Activated CD4-positive, alpha-beta T cell treated with anti-CD3 and anti-CD28 coated beads, Interleukin-2, amount 10 ng/mL, durations not matched to agents 24 days and 14 days (primary cell): Measurements from ENCODE around the gene CLDN8. TPM values are rescaled to one million over a fixed set of nuclear protein-coding genes. Genes with fewer than 3 reads are reported as not detected.

Experiments used
- DNase-seq: peaks from one replicate; pipeline ENCODE4 v3.0.0; 2022
- H3K27ac Mint-ChIP-seq: one replicate; pipeline ENCODE4 v1.8.0; 2022; ENCODE audit warnings: mild to moderate bottlenecking, mixed read lengths
- H3K27me3 Mint-ChIP-seq: one replicate; pipeline ENCODE4 v1.8.0; 2022; ENCODE audit warnings: mixed read lengths
- H3K36me3 Mint-ChIP-seq: one replicate; pipeline ENCODE4 v1.8.0; 2022; ENCODE audit warnings: low read depth, mild to moderate bottlenecking, mixed read lengths
- H3K4me1 Mint-ChIP-seq: one replicate; pipeline ENCODE4 v1.8.0; 2021; ENCODE audit warnings: mixed read lengths
- H3K4me3 Mint-ChIP-seq: one replicate; pipeline ENCODE4 v1.8.0; 2022; ENCODE audit warnings: mild to moderate bottlenecking, moderate library complexity, mixed read lengths
- H3K9me3 Mint-ChIP-seq: one replicate; pipeline ENCODE4 v1.8.0; 2021; ENCODE audit warnings: mixed read lengths
- intact Hi-C: fragments of 100-400 bp; cut with micrococcal nuclease; formaldehyde crosslinking; loops from one replicate; pipeline ENCODE4 v1.15.1; 2023
- total RNA-seq: library from RNA; stranded (reverse); gene quantifications from 2 replicates; pipeline ENCODE4 v1.2.3, GENCODE V29; 2022

Gene CLDN8
- total RNA-seq = not detected in 2 replicates

DNA sequence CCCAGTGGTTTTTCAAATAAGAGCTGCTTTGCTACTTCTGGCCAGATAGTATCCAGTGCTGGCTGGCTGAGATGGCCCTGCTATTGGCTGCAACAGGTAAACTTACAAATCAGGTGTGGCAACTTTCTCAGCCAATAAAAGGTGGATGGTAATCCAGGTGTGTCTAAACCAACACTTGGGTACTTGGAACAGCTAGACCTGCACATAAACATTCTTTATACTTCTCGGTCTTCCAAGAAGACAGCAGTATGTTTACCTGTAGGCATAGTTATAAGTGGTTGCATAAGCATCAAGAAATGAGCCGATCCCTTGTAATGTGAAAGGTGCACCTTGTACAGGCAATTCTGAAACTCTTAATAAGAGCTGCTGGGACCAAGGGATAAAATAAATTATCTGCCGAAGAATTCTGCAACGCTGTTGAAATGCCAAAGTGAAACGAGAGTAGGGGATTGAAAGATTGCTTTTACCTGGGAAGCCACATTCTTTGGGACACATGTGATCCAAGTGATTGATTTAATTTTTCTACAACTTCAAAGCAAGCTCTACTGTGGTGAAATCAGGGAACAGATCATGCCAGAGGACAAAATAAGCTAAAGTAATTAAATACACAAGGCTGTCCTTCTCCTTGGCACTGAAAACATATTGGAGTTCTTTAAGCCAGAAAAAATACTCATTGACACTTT, at the start of gene CLDN8:
Gene CLDN8 (minus strand): TSS at position 57 of the 683 bp plus-strand sequence. CDS start 172 bp downstream, outside the sequence.
- Mint-ChIP-seq H3K36me3 (no peaks in the 10 kb centered on the region), H3K27ac (no peak within 1 kb of the TSS), H3K27me3 (no peaks in the 10 kb centered on the region)

DNA sequence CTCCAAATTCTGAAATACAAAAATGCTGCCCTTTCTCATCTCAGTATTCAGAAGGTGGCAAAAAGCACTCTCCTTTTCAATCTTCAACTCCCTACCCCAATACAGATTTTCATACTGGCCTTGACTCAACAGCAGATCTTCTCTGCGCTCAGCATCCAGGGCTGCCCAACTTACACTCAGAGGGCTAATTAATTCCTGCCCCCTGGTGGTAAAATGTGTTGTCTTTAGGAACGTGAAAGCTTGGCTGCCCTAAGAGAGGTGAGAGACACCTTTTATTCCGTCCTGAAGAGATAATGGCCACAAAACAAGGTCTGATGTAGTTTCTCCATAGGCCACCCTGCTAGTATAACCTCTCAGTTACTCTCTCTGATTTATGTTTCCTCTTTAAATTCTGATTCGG, 41.9 kb upstream of the CLDN8 start:
- no peak for DNase-seq

More for the DNA sequence above, at the start of gene CLDN8:
- intact Hi-C loops = no loop called here
- H3K4me1 Mint-ChIP-seq = no peaks in the 10 kb centered on the region
- no peaks in the 10 kb centered on the region for H3K9me3 Mint-ChIP-seq
- no peak for DNase-seq
- no peak within 1 kb of the TSS for H3K4me3 Mint-ChIP-seq

DNA sequence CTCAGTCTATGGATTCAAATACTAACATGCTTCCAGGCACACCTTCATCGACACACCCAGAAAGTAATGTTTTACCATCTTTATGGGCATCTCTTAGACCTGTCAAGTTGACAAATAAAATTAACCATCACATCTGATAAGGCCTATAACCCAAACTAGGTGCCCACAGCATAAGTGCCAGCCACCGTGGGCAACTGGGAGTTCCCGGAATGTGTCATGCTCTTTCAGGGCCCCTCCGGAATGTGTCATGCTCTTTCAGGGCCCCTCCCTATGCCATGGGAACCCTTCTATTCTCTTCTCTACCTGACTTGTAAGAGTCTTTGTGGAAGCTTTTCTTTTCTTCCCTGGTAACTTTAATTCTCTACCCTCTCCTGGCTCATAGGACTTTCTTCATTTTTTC, 40.2 kb upstream of the CLDN8 start:
- no peaks in the 10 kb centered on the region for H3K9me3 Mint-ChIP-seq
- no peak overlapping the region for H3K27ac Mint-ChIP-seq
- H3K36me3 Mint-ChIP-seq = no peaks in the 10 kb centered on the region
- intact Hi-C loops = no loop called here
- no peaks in the 10 kb centered on the region for H3K27me3 Mint-ChIP-seq
- H3K4me1 Mint-ChIP-seq = no peaks in the 10 kb centered on the region
- no peak for DNase-seq
- H3K4me3 Mint-ChIP-seq = no peak overlapping the region

More for the DNA sequence above, 41.9 kb upstream of the CLDN8 start:
- Mint-ChIP-seq H3K27me3 (no peaks in the 10 kb centered on the region), H3K4me3 (no peak overlapping the region), H3K9me3 (no peaks in the 10 kb centered on the region), H3K27ac (no peak overlapping the region), H3K36me3 (no peaks in the 10 kb centered on the region), H3K4me1 (no peaks in the 10 kb centered on the region)
- intact Hi-C loops = no loop called here

DNA sequence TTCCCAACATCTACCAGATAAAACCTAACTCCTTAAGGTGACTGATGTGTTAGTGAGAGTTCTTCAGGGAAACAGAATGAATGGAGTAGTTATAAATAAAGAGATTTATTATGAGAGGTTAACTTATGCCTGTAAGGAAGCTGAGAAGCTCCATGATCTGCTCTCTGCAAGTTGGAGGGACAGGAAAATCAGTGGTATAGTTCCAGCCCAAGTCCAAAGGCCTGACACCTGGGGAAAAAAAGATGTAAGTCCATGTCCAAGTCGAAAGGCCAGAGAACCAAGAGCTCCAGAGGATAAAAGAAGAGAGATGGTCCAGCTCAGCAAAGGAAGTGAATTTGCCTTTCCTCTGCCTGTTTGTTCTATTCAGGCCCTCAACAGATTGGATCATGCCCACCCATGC, 39.8 kb upstream of the CLDN8 start:
- Mint-ChIP-seq H3K36me3 (no peaks in the 10 kb centered on the region), H3K4me1 (no peaks in the 10 kb centered on the region), H3K4me3 (no peak overlapping the region), H3K27me3 (no peaks in the 10 kb centered on the region), H3K27ac (no peak overlapping the region), H3K9me3 (no peaks in the 10 kb centered on the region)
- intact Hi-C loops = no loop called here
- no peak for DNase-seq

DNA sequence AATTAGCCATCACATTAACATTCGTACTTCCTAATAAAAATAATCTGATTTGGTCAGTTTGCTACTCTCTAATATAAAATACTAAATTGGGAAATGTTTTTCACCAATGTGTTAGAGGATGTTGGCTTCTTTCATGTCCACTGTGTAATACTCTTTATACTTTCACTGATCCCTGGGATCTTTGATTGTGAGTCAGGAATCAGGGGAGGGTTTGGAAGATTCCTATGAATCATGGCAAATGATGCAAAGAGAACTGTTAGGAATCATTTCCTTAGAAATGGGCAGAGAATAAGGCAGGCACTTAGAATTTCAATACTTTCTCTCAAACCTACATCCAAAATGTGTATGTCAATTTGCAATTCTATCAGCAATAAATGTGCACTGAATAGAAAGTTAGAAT, 35.9 kb upstream of the CLDN8 start:
- H3K4me3 Mint-ChIP-seq = no peak overlapping the region
- intact Hi-C loops = no loop called here
- no peak overlapping the region for H3K27ac Mint-ChIP-seq

GRCh38 chr21:30249936-30250335, 34.0 kb upstream of the CLDN8 start:
- no peaks in the 10 kb centered on the region for H3K36me3 Mint-ChIP-seq
- H3K9me3 Mint-ChIP-seq = no peaks in the 10 kb centered on the region
- H3K27me3 Mint-ChIP-seq = no peaks in the 10 kb centered on the region
- H3K4me3 Mint-ChIP-seq = no peak overlapping the region
- no peaks in the 10 kb centered on the region for H3K4me1 Mint-ChIP-seq
- DNase-seq = no peak
- H3K27ac Mint-ChIP-seq = no peak overlapping the region
- intact Hi-C loops = no loop called here

More for the DNA sequence above, 35.9 kb upstream of the CLDN8 start:
- DNase-seq = no peak
- no peaks in the 10 kb centered on the region for H3K9me3 Mint-ChIP-seq
- no peaks in the 10 kb centered on the region for H3K27me3 Mint-ChIP-seq
- no peaks in the 10 kb centered on the region for H3K36me3 Mint-ChIP-seq
- no peaks in the 10 kb centered on the region for H3K4me1 Mint-ChIP-seq

DNA sequence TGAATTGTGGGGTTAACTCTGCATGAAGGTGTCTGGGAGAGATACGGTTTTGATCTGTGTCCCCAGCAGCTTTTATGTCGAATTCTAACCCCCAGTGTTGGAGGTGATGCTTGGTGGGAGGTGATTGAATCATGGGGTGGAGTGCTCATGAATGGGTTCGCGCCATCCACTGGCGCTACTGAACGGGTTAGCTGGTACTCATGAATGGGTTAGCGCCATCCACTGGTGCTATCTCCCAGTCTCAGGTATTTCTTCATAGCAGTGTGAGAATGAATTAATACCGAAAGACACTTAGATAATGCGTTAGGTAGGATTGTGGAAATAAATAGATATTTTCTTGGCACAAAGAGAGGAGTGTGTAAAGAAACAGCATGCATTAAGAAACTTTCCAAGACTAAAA, 32.9 kb upstream of the CLDN8 start:
- H3K27me3 Mint-ChIP-seq = no peaks in the 10 kb centered on the region
- no peak overlapping the region for H3K27ac Mint-ChIP-seq
- H3K9me3 Mint-ChIP-seq = no peaks in the 10 kb centered on the region
- no peak for DNase-seq
- H3K4me3 Mint-ChIP-seq = no peak overlapping the region
- H3K36me3 Mint-ChIP-seq = no peaks in the 10 kb centered on the region
- intact Hi-C loops = no loop called here
- no peaks in the 10 kb centered on the region for H3K4me1 Mint-ChIP-seq

DNA sequence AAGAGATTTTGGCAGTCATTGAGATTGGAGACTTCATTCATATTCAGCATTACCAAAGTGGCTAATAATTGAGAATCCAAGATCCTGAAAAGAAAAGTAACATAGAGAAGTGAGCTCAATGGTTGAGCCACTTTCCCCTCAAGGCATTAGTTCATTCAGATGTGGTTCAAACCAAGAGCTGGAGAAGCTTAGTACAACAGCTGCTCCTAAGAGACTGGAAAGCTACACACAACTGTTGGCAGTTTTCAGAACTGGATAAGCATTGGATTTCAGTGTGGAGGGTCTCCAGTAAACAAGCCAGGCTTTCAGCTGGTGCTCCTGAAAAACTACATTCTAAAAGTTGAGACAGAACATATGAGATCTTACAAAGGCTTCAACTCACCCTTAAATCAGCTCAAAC, 29.2 kb upstream of the CLDN8 start:
- no peaks in the 10 kb centered on the region for H3K4me1 Mint-ChIP-seq
- H3K4me3 Mint-ChIP-seq = no peak overlapping the region
- no peaks in the 10 kb centered on the region for H3K27me3 Mint-ChIP-seq
- no peaks in the 10 kb centered on the region for H3K36me3 Mint-ChIP-seq
- intact Hi-C loops = no loop called here
- DNase-seq = no peak
- no peaks in the 10 kb centered on the region for H3K9me3 Mint-ChIP-seq
- no peak overlapping the region for H3K27ac Mint-ChIP-seq

GRCh38 chr21:30243691-30244090, 27.8 kb upstream of the CLDN8 start:
- H3K9me3 Mint-ChIP-seq = no peaks in the 10 kb centered on the region
- intact Hi-C loops = no loop called here
- no peak overlapping the region for H3K27ac Mint-ChIP-seq
- no peaks in the 10 kb centered on the region for H3K36me3 Mint-ChIP-seq
- no peak overlapping the region for H3K4me3 Mint-ChIP-seq
- H3K27me3 Mint-ChIP-seq = no peaks in the 10 kb centered on the region
- no peaks in the 10 kb centered on the region for H3K4me1 Mint-ChIP-seq
- no peak for DNase-seq

DNA sequence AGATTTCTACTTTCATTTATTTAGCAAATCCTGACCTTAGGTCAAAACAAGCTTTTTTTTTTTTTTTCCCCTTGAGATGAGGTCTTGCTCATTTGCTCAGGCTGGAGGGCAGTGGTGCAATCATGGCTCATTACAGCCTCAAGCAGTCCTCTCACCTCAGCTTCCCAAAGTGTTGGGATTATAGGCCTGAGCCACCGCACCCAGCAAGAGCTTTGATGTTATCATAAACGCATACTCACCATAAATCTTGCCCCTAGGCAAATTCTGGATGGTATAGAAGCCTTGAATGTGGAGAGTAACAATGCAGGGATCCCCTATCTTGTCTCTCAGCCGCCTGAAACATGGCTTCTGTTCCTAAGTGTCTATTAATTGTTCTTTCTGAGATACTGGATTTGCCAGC, 24.8 kb upstream of the CLDN8 start:
- no peak overlapping the region for H3K27ac Mint-ChIP-seq
- no peaks in the 10 kb centered on the region for H3K27me3 Mint-ChIP-seq
- H3K36me3 Mint-ChIP-seq = no peaks in the 10 kb centered on the region
- no peaks in the 10 kb centered on the region for H3K9me3 Mint-ChIP-seq
- intact Hi-C loops = no loop called here
- DNase-seq = no peak
- no peaks in the 10 kb centered on the region for H3K4me1 Mint-ChIP-seq
- no peak overlapping the region for H3K4me3 Mint-ChIP-seq

GRCh38 chr21:30238168-30238567, 22.3 kb upstream of the CLDN8 start:
- DNase-seq = no peak
- Mint-ChIP-seq H3K27ac (no peak overlapping the region), H3K4me3 (no peak overlapping the region), H3K9me3 (no peaks in the 10 kb centered on the region), H3K27me3 (no peaks in the 10 kb centered on the region), H3K36me3 (no peaks in the 10 kb centered on the region), H3K4me1 (no peaks in the 10 kb centered on the region)
- intact Hi-C loops = no loop called here

- DNase-seq = no peak
- Mint-ChIP-seq H3K36me3 (no peaks in the 10 kb centered on the region), H3K9me3 (no peaks in the 10 kb centered on the region), H3K4me1 (no peaks in the 10 kb centered on the region), H3K27me3 (no peaks in the 10 kb centered on the region), H3K4me3 (no peak overlapping the region), H3K27ac (no peak overlapping the region)
- intact Hi-C loops = no loop called here
Measured at GRCh38 chr21:30234643-30235042, 18.7 kb upstream of the CLDN8 start.

GRCh38 chr21:30234050-30234449, 18.2 kb upstream of the CLDN8 start:
- intact Hi-C loops = no loop called here
- no peaks in the 10 kb centered on the region for H3K27me3 Mint-ChIP-seq

DNA sequence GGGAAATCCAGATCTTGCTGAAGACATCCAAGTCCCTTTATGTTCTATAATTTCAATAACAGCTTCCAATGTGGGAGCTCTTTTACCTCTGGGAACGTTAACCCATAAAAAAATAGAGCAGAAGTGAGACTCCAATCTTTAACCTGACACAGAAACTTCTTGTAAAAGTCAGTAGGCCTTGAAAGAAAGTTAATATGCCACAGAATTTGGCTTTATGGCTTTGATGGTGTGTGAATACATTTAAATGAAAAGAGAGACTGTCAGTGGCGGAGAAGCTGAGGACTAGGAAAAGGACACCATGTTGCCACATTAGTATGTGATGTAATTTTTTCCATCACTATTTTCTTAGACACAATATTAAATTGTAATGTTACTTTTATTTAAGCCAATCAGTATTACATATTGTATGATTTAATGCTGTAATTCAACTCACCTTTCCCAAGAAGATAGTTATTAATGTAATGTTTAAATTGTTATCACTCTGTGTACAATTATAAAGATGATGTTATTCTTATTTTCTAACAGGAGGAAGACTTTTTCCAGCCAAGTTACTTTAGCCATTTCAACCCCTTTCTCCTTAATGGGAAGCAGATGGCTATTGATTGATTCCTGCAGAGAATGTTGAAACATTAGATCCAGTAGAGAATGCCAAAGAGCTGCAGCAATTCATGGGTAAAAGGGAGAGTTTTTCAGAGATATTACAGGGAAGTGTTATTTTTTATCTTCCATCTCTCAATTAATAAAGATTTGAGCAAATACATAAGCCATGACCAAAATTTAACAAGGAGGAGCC, 17.5 kb upstream of the CLDN8 start:
- Mint-ChIP-seq H3K4me3 (no peak overlapping the region), H3K36me3 (no peaks in the 10 kb centered on the region), H3K27me3 (no peaks in the 10 kb centered on the region), H3K27ac (no peak overlapping the region), H3K4me1 (no peaks in the 10 kb centered on the region), H3K9me3 (no peaks in the 10 kb centered on the region)
- DNase-seq = no peak
- intact Hi-C loops = no loop called here

More at GRCh38 chr21:30234050-30234449, 18.2 kb upstream of the CLDN8 start:
- H3K4me1 Mint-ChIP-seq = no peaks in the 10 kb centered on the region
- no peaks in the 10 kb centered on the region for H3K9me3 Mint-ChIP-seq
- DNase-seq = no peak
- no peaks in the 10 kb centered on the region for H3K36me3 Mint-ChIP-seq
- H3K4me3 Mint-ChIP-seq = no peak overlapping the region
- H3K27ac Mint-ChIP-seq = no peak overlapping the region
